GM21381 (cell line): ENCODE data around the gene NFE2.

Experiments used
- ATAC-seq: cut with Tn5 transposase; IDR thresholded peaks from one replicate; pipeline ENCODE4 v1.9.1; 2021; ENCODE audit warnings: mild to moderate bottlenecking, moderate library complexity; ENCODE audit not compliant: unreplicated experiment

NFE2 gene

DNA sequence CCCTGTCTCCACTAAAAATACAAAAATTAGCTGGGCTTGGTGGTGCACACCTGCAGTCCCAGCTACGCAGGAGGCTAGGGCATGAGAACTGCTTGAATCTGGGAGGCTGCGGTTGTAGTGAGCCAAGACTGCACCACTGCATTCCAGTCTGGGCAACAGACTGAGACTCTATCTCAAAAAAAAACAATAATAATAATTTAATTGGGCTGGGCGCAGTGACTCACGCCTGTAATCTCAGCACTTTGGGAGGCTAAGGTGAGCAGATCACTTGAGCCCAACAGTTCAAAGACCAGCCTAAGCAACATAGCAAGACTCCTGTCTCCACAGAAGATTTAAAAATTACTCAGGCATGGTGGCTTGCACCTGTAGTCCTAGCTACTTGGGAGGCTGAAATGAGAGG, 47.6 kb downstream of the NFE2 start:
- ATAC-seq, result no peak

DNA sequence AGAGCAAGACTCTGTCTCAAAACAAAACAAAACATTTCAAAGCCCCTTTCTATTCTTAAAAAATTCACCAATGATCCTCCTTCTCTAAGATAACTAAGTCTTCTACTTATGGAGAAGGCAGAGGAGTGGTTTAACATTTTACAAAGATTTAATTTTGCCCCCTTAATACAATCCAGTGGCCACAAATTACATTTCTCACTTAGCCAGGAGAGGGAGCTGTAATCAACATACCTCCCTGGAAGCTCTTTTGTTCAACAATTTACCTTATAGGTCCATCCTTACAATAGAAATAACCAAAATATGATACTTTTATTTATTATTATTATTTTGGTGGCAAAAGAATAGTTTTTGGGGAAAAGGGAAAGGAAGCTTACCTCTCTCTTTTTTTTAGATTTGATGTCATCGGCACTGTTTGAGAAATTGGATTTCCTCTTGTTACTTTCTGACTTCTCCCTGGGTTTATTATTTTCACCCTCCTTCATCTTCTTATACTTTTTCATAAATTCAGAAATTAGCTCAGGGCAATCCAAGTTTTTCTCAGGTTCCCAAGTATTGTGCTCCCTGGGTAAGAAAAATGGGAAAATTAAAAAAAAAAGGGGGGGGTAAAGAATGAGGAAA, 49.0 kb downstream of the NFE2 start:
- no peak for ATAC-seq

DNA sequence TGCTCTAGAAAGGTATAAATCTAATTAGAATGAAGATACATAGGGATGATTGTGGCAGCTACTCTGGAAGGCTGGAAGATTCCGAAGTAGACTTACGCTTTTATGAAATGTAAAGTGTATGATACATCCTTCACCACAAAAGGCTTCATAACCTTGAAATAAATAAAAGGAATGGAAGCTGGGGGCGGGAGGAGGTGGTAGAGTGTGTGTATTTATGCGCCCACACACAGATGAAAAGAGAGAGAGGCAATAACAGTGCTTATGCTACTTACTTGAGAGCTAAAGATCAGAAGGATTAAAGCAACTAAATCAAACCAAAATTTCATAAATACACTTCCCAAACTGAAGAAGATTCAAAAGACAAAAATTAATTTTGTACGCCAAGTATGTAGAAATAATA, 51.3 kb downstream of the NFE2 start:
- ATAC-seq, result no peak

DNA sequence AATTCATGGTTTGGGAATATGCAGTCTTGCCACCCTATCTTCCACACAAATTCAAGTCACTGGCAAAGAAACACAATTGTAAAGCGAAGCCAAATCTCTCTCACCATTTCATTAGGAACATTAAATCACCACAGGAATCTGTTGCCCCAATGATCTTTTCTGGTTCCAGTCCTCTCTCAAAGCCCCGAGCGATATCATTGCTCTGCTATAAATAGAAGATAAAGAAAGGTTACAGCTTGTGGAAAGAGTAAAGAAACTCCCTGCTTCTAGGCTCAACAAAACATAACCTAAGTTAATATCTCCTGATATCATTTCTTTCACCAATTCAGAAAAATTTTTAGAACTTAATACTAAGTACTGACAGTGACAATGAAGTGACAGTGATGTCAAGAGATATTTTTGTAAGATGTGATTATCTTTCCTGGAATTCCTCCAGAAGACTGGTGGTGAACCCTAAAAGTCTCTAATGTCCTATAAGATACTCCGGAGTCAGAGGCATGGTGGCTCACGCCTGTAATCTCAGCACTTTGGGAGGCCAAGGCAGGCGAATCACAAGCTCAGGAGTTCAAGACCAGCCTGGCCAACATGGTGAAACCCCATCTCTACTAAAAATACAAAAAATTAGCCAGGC, 54.7 kb downstream of the NFE2 start:
- no peak for ATAC-seq
